Activated CD4-positive, alpha-beta T cell treated with anti-CD3 and anti-CD28 coated beads for 24 hours (primary cell): Measurements from ENCODE around the gene DNM3.

ENCODE experiments used
- DNase-seq, 2 donors: peaks; one replicate each; pipeline ENCODE4 v3.0.0-alpha.2; 2020; ENCODE audit warnings: low read depth in 2 of 2

The DNM3 gene

GRCh38 chr1:172105230-172105629, 263.9 kb downstream of the DNM3 start:
- no peak for DNase-seq

- DNase-seq: no peak
Observed at GRCh38 chr1:172107316-172107975, 266.1 kb downstream of the DNM3 start.

- no peak for DNase-seq
Observed at GRCh38 chr1:172108161-172108893, 267.0 kb downstream of the DNM3 start.

GRCh38 chr1:172109359-172109758, 268.1 kb downstream of the DNM3 start:
- DNase-seq: no peak

- DNase-seq: no peak
Observed at GRCh38 chr1:172112576-172112975, 271.3 kb downstream of the DNM3 start.

- DNase-seq: no peak
Observed at GRCh38 chr1:172117800-172118199, 276.5 kb downstream of the DNM3 start.

GRCh38 chr1:172118618-172119017, 277.3 kb downstream of the DNM3 start:
- no peak for DNase-seq

GRCh38 chr1:172119184-172119583, 277.9 kb downstream of the DNM3 start:
- no peak for DNase-seq

- no peak for DNase-seq
Observed at GRCh38 chr1:172120381-172120780, 279.1 kb downstream of the DNM3 start.

- DNase-seq: no peak
Observed at GRCh38 chr1:172121081-172121717, 279.9 kb downstream of the DNM3 start.

- DNase-seq: no peak
Observed at GRCh38 chr1:172122381-172122780, 281.1 kb downstream of the DNM3 start.

- DNase-seq: no peak
Observed at GRCh38 chr1:172125250-172125649, 284.0 kb downstream of the DNM3 start.

GRCh38 chr1:172125812-172126430, 284.6 kb downstream of the DNM3 start:
- DNase-seq: no peak

- DNase-seq: no peak
Observed at GRCh38 chr1:172132836-172133235, 291.5 kb downstream of the DNM3 start.

- no peak for DNase-seq
Observed at GRCh38 chr1:172134087-172134731, 292.9 kb downstream of the DNM3 start.

- no peak for DNase-seq
Observed at GRCh38 chr1:172135076-172135672, 293.9 kb downstream of the DNM3 start.

GRCh38 chr1:172135978-172136610, 294.8 kb downstream of the DNM3 start:
- no peak for DNase-seq

- DNase-seq: no peak
Observed at GRCh38 chr1:172136925-172137324, 295.6 kb downstream of the DNM3 start.

- no peak for DNase-seq
Observed at GRCh38 chr1:172137703-172138454, 296.6 kb downstream of the DNM3 start.

GRCh38 chr1:172138634-172139033, 297.3 kb downstream of the DNM3 start:
- DNase-seq: no peak
